GM18498 (cell line): ENCODE results near the gene SLC9A5.

Source experiments
- ATAC-seq: cut with Tn5 transposase; IDR thresholded peaks from one replicate; pipeline ENCODE4 v1.9.1; 2021; ENCODE audit warnings: mild to moderate bottlenecking, moderate library complexity; ENCODE audit not compliant: unreplicated experiment

SLC9A5 gene

DNA sequence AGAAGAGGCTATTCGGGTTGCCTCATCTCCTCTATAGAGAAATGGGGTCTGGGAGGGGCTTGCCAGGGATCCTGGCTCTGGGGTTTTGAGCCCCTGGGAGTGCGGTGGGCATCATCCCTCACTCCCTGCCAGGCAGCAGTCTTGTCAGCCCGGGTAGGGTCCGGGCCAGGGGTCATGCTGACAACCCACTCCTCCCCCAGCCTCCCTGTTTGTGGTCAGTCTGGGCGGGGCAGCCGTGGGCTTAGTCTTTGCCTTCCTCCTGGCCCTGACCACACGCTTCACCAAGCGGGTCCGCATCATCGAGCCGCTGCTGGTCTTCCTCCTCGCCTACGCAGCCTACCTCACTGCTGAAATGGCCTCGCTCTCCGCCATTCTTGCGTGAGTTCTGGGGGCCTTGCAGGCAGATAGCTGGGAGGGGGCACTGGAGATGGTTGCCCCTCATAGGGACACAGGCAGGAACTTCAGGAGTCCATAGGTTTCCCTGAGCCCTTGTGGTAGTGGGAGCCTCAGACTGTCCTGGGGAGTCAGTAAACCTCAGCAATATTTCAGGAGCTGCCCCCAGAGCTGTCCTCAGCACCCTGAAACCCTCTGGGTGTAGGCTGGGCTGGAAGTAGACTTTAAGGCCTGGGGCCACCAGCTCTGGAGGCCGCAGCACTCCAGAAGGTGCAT, 6.9 kb downstream of the SLC9A5 start:
- ATAC-seq = no peak

DNA sequence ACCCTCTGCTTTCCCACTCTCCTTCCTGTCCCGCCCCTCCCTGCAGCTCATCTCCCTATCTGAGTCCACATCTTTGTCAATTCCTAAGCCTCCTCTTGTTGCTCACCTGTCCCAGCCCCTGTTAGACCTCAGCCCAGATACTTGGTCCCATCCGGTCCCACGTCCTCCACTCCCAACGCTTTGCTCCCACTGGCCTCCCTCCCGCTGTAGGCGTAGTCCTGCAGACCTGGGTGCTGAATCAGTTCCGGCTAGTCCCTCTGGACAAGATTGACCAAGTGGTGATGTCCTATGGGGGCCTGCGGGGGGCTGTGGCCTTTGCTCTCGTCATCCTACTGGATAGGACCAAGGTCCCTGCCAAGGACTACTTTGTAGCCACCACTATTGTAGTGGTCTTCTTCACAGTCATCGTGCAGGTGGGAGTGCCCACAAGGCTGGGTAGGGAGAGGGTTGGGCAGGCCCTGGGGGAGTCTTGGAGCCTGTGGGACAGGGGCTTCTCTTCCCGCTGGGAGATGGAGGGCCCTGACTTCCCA, 8.0 kb downstream of the SLC9A5 start:
- no peak for ATAC-seq

DNA sequence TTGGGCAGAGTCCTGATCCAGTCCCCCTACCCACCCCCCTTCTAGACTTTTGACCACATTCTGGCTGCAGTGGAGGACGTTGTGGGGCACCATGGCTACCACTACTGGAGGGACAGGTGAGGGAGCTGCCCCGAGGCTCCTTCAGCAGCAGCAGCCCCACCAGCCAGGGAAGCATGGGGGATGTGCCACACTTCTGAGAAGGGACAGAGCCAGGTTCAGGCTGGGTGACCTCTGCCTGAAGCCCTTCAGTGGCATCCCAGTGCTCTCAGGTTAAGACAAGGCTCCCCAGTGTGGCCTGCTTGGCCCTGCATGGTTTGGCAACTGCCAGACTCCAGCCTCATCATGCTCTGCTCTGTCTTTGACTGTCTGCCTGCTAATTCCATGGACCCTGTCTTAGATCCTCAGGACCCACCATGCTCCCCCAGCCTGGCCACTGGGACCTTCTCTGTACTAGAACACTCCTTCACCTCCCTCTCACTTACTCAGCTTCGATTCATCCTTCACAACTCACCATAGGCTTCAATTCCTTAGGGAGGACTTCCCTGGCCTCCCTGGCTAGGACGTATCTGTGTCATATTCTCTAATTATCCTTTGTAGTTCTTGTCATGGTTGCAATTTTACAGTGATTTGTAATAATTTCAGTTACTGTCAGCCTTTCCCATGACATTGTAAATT, 8.8 kb downstream of the SLC9A5 start:
- ATAC-seq = no peak

DNA sequence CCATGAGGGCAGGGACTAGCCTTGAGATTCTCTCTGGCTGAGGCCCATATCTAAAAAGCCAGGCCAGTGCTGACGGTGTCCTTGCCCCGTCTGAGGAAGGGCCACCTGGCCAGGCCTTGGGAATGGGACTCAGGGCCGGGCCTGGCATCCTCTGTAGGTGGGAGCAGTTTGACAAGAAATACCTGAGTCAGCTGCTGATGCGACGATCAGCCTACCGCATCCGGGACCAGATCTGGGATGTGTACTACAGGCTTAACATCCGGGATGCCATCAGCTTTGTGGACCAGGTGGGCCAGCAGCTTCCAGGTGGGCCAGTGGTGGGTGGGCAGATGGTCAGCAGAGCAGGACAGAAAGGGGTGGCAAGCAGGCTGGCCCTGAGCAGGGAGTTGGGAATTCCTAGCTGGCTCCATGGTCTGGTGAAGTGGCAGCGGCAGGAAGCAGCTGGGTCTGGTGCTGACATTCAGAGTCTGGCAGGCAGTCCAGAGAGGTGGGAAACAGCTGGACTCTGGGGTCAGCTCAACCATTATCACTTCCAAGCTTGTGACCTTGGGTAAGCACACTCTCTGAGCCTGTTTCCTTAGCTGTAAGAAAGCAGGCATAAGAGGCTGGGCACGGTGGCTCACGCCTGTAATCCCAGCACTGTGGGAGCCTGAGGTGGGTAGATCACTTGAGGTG, 9.5 kb downstream of the SLC9A5 start:
- no peak for ATAC-seq

DNA sequence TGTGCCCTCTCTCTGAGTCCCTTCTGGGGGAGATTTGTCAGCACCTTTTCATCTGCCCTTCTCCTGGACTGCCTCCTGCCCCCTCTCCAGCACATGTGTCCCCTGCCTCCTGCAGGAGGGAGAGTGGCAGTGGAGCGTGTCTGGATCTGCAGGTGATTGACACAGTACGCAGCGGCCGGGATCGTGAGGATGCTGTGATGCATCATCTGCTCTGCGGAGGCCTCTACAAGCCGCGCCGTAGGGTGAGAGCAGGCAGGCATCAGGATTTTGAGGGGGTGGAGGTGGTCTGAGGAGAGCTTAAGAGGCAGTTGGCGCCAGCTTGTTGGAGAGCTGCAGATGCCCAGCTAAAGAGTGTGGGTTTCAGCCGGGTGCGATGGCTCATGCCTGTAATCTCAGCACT, 10.9 kb downstream of the SLC9A5 start:
- ATAC-seq = no peak

DNA sequence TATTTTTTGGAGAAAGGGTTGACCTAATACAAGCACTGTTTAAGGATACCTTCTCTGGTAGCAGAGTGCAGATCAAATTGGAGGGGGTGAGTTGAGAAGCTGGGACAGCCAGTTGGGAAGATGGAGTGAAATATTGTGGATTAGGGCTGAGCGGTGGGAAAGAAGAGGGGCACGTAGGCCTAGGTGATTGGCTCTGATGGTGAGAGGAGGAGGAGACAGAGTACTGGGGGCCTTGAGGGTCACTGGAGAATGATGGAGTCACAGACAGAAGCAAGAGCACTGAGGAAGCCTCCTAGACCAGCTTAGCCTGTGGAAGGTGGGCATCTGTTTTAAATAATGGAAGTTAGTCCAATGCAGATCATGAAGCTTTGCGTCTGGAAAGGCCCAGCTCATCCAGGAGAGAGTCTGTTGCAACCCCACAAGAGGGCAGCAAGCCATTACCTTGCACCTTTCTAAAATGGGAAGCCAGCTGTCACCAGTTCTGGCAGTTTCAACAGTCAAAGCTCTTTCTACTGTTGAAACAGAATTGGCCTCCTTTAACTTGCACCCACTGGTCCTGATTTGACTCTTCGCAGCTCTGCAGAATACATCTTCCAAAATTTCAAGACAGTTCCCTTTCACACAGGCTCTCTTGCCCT, 11.8 kb downstream of the SLC9A5 start:
- no peak for ATAC-seq

DNA sequence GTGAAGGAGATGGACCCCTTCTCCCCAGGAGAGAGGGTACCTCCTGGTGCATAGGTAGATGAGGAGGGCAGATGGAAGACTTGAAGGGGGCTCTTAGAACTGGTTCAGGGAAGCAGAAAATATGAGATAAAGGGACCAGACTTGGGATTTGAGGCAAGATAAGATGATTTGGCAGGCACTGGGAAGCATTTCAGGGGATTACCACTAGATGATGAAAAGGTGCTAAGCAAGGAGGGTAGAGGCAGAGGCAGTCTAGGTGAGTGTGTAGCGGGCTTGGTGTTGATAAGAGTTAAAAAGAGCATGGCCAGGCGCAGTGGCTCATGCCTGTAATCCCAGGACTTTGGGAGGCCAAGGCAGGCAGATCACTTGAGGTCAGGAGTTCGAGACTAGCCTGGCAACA, 14.4 kb downstream of the SLC9A5 start:
- no peak for ATAC-seq

DNA sequence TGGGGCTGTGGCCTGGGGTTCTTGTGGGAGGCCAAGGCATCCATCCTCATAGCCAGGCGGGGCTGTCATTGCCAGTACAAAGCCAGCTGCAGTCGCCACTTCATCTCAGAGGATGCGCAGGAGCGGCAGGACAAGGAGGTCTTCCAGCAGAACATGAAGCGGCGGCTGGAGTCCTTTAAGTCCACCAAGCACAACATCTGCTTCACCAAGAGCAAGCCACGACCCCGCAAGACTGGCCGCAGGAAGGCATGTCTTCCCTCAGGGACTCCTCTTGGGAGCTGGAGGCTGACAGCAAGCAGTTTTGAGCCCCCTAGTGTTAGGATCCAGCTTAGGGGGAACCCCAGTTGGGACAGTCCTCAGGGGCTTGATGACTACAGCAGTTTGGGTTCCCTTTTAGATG, 15.5 kb downstream of the SLC9A5 start:
- ATAC-seq = no peak

DNA sequence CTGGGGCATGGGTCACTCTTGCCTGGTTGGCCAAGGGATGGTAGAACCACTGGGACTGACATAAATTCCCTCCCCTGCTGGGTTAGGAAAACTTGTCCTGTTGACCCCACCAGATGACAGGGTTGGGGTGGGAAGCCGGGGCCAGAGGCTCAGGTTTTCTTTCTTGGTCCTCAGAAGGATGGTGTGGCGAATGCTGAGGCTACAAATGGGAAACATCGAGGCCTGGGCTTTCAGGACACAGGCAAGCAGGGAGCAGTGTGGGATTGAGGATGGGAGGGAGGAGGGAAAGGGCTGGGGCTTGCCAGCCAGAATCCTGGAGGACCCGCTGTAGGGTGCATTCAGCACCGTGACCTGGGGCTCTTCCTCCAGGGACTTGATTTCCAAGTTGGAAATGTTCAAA, 16.1 kb downstream of the SLC9A5 start:
- ATAC-seq = no peak

DNA sequence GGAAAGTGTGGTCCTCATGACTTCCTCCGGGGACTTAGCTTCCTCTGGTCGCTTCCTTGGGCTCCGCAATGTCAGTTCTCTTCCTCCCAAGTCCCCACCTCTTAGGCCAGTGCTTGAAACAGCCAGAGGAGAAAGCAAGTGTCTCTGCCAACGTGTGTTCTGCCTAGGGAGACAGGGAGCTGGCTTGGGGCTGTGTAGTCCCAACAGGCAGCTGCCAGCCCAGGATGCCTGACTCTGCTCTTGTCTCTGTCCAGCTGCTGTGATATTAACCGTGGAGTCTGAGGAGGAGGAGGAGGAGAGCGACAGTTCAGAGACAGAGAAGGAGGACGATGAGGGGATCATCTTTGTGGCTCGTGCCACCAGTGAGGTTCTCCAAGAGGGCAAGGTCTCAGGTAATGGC, 17.1 kb downstream of the SLC9A5 start:
- no peak for ATAC-seq

DNA sequence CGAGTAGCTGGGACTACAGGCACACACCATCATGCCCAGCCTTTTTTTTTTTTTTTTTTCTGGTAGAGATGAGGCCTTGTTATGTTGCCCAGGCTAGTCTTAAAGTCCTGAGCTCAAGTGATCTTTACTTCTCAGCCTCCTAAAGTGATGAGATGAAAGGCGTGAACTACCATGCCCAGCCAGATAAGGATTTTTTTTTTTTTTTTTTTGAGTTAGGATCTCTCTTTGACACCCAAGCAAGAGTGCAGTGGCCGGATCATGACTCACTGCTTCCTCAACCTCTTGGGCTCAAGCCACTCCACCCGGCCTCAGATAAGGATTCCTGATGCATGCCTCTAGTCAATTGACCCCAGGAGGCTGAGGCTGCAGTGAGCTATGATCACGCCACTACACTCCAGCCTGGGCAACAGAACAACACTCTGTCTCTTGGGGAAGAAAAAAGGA, 19.4 kb downstream of the SLC9A5 start:
- ATAC-seq = no peak

DNA sequence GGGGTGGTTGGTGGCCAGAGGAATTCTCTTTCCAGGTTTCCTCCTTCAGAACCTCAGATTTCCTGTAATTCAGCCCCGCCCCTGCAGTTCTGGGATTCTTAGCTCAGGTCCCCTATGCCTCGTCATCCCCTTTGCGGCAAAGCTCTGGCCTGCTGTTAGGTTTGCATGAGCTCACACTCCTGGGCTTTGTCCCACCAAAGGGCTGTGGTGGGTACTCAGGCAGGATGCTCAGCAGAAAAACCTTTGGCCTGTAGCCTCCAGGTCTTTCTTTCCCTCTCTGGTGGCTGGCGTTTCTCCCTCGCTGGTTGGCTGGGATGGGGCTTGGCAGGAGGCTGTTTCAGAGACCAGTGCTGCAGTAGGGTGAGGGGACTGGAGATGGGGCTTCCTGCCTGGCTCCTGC, 21.0 kb downstream of the SLC9A5 start:
- no peak for ATAC-seq

DNA sequence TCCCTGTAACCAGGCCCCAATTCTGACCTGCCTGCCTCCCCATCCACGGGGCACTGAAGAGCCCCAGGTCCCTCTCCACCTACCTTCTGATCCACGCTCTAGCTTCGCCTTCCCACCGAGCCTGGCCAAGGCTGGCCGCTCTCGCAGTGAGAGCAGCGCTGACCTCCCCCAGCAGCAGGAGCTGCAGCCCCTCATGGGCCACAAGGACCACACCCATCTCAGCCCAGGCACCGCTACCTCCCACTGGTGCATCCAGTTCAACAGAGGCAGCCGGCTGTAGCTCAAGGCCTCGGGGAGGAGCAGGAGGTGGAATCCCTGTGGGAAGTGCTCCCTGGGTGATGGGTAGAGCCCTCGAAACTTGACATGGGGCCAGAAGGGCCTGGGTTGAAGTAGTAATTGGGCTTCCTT, 22.2 kb downstream of the SLC9A5 start:
- ATAC-seq = no peak

DNA sequence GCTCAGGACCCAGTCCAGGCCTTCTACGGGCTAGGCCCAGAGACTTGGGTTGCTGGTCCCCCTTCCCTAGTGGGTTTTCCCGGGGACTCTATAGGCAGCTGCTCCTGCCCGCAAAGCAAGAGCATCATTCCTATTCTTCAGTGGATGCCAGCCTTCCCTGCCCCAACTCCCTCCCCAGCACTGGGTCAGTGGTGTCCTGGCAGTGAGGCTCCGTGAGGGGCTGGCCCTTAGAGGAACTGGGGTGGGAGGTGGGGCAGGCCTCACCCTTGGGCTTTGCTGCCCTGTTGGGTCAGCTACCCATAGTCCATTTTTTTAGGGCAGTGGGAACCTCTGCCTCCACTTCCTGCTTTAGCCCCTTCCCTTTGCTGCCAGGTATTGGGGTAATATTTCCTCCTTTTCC, 22.7 kb downstream of the SLC9A5 start:
- no peak for ATAC-seq

DNA sequence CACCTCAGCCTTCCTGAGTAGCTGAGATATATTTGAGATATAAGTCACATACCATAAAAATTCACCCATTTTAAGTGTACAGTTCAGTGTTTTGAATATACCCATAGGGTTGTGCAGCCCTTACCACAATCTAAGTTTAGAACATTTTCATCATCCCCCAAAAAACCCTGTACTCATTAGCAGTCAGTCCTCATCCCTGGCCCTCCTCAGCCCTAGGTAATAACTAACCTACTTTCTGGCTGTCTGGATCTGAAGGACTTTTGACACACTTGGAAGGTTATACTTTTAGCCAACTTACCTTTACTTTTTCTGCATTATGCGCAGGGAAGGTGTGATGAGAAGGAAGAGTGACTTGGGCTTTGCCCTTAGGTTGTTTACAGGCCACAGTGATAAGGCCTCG, 26.5 kb downstream of the SLC9A5 start:
- no peak for ATAC-seq

DNA sequence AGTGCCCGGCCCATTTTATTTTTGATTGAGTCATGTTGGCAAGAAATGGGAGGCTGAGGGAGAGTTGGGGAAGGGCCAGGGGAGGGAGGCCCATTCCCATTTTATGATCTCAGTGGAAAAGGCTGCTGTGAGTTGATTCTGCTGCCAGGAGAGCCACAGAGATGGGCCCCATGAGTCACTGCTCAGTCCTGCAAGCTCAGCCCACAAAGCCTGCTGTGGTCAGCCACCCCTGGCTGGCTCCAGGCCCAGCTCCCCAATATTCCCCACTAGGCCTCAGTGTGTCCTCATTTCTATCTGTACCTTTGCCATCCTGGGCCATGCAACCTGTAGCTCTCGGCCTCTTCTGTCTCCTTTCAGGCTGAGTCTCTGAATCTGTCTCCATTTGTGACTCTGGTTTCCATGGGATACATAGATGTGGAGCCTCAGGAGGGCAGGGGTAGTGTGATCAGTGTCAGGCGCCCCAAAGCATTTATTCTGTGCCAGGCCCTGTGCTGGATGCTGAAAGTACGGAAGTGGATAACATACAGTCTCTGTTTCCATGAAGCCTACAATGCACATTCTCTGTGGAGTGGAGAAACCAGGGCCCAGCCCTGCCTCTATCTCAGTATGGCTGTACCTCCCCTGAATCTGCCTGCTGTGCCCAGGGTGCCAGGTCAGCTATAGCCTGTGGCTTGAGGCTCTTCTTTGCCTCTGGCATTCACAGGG, 28.7 kb downstream of the SLC9A5 start:
- ATAC-seq = no peak

DNA sequence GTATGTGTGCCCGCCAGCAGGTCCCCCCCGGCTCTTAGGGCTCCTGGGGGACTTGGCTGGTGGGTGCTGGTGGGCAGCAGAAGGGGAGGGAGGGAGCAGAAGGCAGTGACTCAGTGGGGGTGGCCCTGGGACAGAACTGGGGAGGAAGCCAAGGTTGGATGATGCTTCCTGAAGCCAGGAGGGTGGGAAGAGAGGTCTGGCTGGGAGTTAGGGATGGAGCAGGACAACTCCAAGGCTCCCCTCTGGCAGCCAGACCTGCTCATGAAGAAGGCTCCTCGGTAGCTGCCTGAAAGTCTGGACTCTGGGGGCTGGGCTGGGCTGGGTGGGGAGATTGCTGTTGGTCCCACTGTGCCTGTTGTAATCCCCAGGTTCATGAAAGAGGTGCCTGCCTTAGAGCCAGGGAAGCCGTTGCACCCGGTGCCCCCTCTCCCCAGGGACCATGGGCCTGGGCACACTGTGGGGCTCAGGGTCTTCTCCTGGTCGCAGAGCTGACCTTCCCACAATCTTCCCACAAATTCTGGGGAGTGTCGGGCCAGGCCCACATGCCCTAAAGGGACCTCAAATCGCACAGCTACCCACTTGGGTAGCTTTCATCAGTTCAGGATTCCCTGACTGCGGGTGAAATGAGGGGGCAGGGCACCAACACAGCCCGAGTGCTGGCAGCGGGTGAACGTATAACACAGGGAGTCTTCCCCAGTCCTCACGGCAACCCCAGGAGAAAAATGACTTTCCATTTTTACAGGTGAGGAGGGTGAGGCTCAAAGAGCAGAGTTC, 29.4 kb downstream of the SLC9A5 start:
- ATAC-seq = no peak

DNA sequence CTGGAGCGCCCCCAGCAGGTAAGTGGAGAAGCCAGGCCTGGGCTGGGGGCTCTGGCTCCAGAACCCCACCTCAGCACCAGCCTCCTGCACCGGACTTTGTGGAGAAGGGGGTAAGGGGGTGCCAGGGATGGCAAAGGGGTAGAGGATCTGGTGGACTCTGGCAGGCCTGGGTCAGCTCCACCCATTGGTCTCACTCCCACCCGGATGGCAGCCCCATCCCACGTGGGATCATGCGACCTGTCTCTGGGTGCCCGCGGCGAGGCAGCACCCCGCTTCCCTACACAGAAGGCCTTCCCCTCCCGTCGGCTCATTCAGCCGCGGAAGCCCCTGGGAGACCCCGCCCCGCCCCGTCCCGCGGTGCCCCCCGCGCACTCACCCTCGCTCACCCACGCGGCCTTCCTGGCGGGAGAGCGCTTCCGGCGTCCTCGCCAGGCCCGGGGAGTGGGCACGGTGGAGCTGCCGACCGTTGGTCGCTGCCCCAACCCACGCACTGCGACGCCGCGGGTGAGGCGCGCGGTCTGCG, 30.1 kb downstream of the SLC9A5 start:
- peak; percentile 37 for ATAC-seq

DNA sequence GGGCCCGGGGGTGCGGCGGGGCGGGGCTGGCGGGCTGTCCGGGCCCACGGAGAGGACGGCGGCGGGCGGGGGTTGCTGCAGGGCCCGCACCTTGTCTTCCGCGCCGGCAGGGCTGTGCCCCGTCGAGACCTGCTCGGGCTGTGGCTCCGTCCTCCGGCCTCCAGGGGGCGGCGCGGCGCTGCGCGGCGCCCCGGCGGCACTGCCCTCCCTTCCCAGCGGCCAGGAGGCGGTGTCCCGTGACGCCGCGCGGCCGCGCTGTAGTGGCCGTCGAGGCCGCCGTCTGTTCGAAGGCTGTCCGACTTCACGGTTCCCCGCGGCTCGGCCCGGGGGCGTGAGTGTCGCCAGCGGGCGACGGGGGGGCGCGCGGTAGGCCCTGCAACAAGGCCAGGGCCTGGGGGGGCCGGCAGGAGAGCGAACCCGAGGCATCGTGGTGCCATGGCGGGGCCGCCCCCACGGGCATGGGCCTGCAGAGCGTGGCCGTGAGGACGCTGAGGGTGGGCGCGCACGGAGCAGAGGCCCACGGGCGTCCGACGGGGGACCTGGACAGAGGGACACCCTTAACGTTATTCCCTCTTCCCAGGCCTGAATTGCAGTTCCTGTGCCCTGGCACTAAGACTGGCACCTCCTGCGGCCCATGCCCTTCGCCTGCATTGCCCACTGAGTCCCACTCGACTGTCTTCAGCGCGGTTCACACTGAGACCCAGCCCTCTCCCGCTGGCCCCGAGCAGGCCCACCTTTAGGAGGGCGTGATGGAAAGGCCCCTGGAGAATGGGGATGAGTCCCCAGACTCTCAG, 30.7 kb downstream of the SLC9A5 start, which contains the start of gene PLEKHG4:
TSS of gene PLEKHG4 (plus strand) at position 237 of the 794 bp plus-strand sequence. CDS start at position 750, 513 bp downstream.
- ATAC-seq = peak; percentile 90
